ENCODE measurements around the gene ARSB. TPM values are rescaled to one million over a fixed set of nuclear protein-coding genes. Genes with fewer than 3 reads are reported as not detected.

The ARSB gene
- total and polyA plus RNA-seq, 2 donors (not counting 1 experiment from before 2014, with no cell fraction given), result 4.6 to 9.8 TPM

DNA sequence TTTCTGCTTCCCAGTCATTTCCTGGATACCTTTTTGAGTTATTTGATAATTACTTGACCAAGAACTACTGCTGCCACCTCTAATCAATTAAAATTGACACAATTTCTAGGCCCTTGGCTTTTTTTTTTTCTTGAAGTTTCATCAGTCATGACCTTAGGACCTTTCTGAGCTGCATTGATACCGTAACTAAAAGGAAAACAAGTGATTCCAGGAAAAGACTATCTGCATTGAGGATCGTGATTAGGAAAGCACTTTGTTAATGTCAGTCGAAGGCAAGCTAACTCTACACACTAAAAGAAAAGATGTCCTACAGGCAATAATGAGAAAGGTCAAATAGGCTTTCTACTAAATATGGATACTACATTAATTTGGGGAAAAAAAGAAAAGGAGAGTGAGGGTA lies 69.9 kb downstream of the ARSB start:
- Mint-ChIP-seq H3K4me3 (no peak overlapping the region), H3K9me3 (ENCODE audit: insufficient read depth) (no peaks in the 10 kb centered on the region), H3K27me3 (no peaks in the 10 kb centered on the region), H3K4me1 (peaks cover 6% of the 10 kb centered on the region), H3K27ac (no peak overlapping the region)
- WGBS (ENCODE audit: insufficient coverage), result no CpG with 5 or more reads among the region's 3 CpGs
- Histone ChIP-seq H3K4me2 (replicated peaks; ENCODE audit: low read depth, low read length, poor library complexity, severe bottlenecking) (no peak overlapping the region), H3K4me1 (ENCODE audit: control insufficient read depth in 2 of 2, insufficient read depth in 2 of 2, low read length in 2 of 2) (no peaks in the 10 kb centered on the region), H3K9ac (ENCODE audit: low read length) (no peak overlapping the region), H3K36me3 (replicated peaks in 1 of 2; ENCODE audit: control extremely low read depth in 1 of 2, control insufficient read depth in 1 of 2, extremely low read depth in 1 of 2, insufficient read depth in 2 of 2, low read length in 1 of 2) (no peaks in the 10 kb centered on the region), H3K27me3 (replicated peaks in 1 of 4; ENCODE audit: control extremely low read depth in 1 of 4, control insufficient read depth in 3 of 4, insufficient read depth in 4 of 4, low read length in 3 of 4) (no peaks in the 10 kb centered on the region), H3K9me3 (ENCODE audit: control extremely low read depth in 1 of 3, control insufficient read depth in 2 of 3, insufficient read depth in 1 of 3, low read length in 2 of 3) (no peaks in the 10 kb centered on the region), H3K79me2 (ENCODE audit: control insufficient read depth, insufficient read depth, low read length) (no peaks in the 10 kb centered on the region), H4K20me1 (ENCODE audit: control insufficient read depth, insufficient read depth, low read length, poor library complexity, severe bottlenecking) (no peaks in the 10 kb centered on the region), H2AFZ (ENCODE audit: insufficient read depth, low read depth, low read length, poor library complexity, severe bottlenecking) (no peak overlapping the region), H3K27ac (ENCODE audit: low read length in 2 of 2) (no peak overlapping the region), H3K4me3 (ENCODE audit: control extremely low read depth in 1 of 5, extremely low read depth in 1 of 5, insufficient read depth in 1 of 5, low read depth in 2 of 5, low read length in 4 of 5) (no peak overlapping the region)
- ATAC-seq (ENCODE audit: low read depth) (no peak), DNase-seq (no peak)
- ChIA-PET POLR2A (no interaction called here), CTCF (no interaction called here)
- no peak for TF ChIP-seq EZH2 (IDR thresholded peaks at IDR 0.05; ENCODE audit: borderline replicate concordance, insufficient read depth, low read depth, low read length, poor library complexity, severe bottlenecking)
- TF ChIP-seq, protein P1, sequence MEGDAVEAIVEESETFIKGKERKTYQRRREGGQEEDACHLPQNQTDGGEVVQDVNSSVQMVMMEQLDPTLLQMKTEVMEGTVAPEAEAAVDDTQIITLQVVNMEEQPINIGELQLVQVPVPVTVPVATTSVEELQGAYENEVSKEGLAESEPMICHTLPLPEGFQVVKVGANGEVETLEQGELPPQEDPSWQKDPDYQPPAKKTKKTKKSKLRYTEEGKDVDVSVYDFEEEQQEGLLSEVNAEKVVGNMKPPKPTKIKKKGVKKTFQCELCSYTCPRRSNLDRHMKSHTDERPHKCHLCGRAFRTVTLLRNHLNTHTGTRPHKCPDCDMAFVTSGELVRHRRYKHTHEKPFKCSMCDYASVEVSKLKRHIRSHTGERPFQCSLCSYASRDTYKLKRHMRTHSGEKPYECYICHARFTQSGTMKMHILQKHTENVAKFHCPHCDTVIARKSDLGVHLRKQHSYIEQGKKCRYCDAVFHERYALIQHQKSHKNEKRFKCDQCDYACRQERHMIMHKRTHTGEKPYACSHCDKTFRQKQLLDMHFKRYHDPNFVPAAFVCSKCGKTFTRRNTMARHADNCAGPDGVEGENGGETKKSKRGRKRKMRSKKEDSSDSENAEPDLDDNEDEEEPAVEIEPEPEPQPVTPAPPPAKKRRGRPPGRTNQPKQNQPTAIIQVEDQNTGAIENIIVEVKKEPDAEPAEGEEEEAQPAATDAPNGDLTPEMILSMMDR (IDR thresholded peaks at IDR 0.05), result no peak
- intact Hi-C loops (cut with micrococcal nuclease), result no loop called here

DNA sequence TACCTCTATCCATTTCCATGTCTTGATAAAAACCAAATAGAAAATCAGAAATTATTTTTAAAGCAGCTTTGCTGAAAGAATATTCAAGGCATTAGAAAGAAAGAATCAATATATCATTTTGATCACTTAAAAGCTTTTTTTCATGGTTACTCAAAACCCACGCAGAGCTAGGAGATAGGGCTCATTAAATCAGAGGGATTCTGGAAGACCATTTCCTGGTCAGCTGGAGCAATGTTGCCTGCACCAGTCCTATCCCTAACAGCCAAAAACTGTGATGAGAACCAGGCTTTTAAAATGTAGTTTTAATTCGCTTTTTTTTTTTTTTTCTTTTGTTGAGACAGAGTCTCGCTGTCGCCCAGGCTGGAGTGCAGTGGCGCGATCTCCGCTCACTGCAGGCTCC lies 72.3 kb downstream of the ARSB start:
- 97% methylated on average over 5 of the region's 7 CpGs for WGBS (ENCODE audit: insufficient coverage)
- H2AFZ ChIP-seq (ENCODE audit: insufficient read depth, low read depth, low read length, poor library complexity, severe bottlenecking), result no peak overlapping the region
- no peaks in the 10 kb centered on the region for H3K9me3 Mint-ChIP-seq (ENCODE audit: insufficient read depth)
- H4K20me1 ChIP-seq (ENCODE audit: control insufficient read depth, insufficient read depth, low read length, poor library complexity, severe bottlenecking), result no peaks in the 10 kb centered on the region
- H3K4me3 Mint-ChIP-seq, result no peak overlapping the region
- no peaks in the 10 kb centered on the region for H3K36me3 ChIP-seq (replicated peaks in 1 of 2; ENCODE audit: control extremely low read depth in 1 of 2, control insufficient read depth in 1 of 2, extremely low read depth in 1 of 2, insufficient read depth in 2 of 2, low read length in 1 of 2)
- no peak overlapping the region for H3K9ac ChIP-seq (ENCODE audit: low read length)
- H3K27me3 ChIP-seq (replicated peaks in 1 of 4; ENCODE audit: control extremely low read depth in 1 of 4, control insufficient read depth in 3 of 4, insufficient read depth in 4 of 4, low read length in 3 of 4), result no peaks in the 10 kb centered on the region
- intact Hi-C loops (cut with micrococcal nuclease), result no loop called here
- POLR2A ChIA-PET, result no interaction called here
- H3K4me1 Mint-ChIP-seq, result peaks cover 22% of the 10 kb centered on the region
- no peaks in the 10 kb centered on the region for H3K79me2 ChIP-seq (ENCODE audit: control insufficient read depth, insufficient read depth, low read length)
- no peaks in the 10 kb centered on the region for H3K9me3 ChIP-seq (ENCODE audit: control extremely low read depth in 1 of 3, control insufficient read depth in 2 of 3, insufficient read depth in 1 of 3, low read length in 2 of 3)
- H3K27ac ChIP-seq (ENCODE audit: low read length in 2 of 2), result no peak overlapping the region
- no peaks in the 10 kb centered on the region for H3K27me3 Mint-ChIP-seq
- CTCF ChIA-PET, result interaction anchor here (0.6 to 1.2 kb wide), 4 partner anchors 12 to 376 kb away, joined by 3 to 4 read pairs (median 3); no protein-coding TSS in a partner anchor
- H3K4me3 ChIP-seq (ENCODE audit: control extremely low read depth in 1 of 5, extremely low read depth in 1 of 5, insufficient read depth in 1 of 5, low read depth in 2 of 5, low read length in 4 of 5), result no peak overlapping the region
- ATAC-seq (ENCODE audit: low read depth) (no peak), DNase-seq (no peak)
- H3K27ac Mint-ChIP-seq, result no peak overlapping the region
- TF ChIP-seq EZH2 (IDR thresholded peaks at IDR 0.05; ENCODE audit: borderline replicate concordance, insufficient read depth, low read depth, low read length, poor library complexity, severe bottlenecking), result no peak
- TF ChIP-seq, protein P1 (IDR thresholded peaks at IDR 0.05), result no peak
- peaks cover 9 to 12% of the 10 kb centered on the region in 2 donors for H3K4me1 ChIP-seq (ENCODE audit: control insufficient read depth in 2 of 2, insufficient read depth in 2 of 2, low read length in 2 of 2)
- H3K4me2 ChIP-seq (replicated peaks; ENCODE audit: low read depth, low read length, poor library complexity, severe bottlenecking), result no peak overlapping the region
